K562 (cell line): ENCODE results near the gene RNF103. TPM values are rescaled to one million over a fixed set of nuclear protein-coding genes. Genes with fewer than 3 reads are reported as not detected.

Experiments
- ATF1 ChIP-seq, 2 experiments: fragments of 450-650 bp in 1 of 2; IDR thresholded peaks; 2 replicates each; pipeline ENCODE4 v1.6.1; 2016; ENCODE audit warnings: missing compliant biosample characterization in 1 of 2, missing genetic modification characterization in 1 of 2
- BMI1 ChIP-seq: fragments of 150-350 bp; IDR thresholded peaks from 2 replicates; pipeline ENCODE4 v1.6.1; 2014; ENCODE audit warnings: low read length
- C11orf30 ChIP-seq: fragments of 450-650 bp; IDR thresholded peaks from 2 replicates; pipeline ENCODE4 v1.6.1; 2016; ENCODE audit warnings: low read depth, mild to moderate bottlenecking
- DDX20 ChIP-seq: fragments of 450-650 bp; IDR thresholded peaks from 2 replicates; pipeline ENCODE4 v1.6.1; 2016; ENCODE audit warnings: missing genetic modification characterization, low read depth, mild to moderate bottlenecking, missing compliant biosample characterization, moderate library complexity
- GTF2F1 ChIP-seq: IDR thresholded peaks from 2 replicates; pipeline ENCODE4 v1.6.1; 2011; ENCODE audit warnings: low read depth, low read length, improper control_type of control experiment
- HDAC8 ChIP-seq: fragments of 450-650 bp; IDR thresholded peaks from 2 replicates; pipeline ENCODE4 v1.6.1; 2016; ENCODE audit warnings: mild to moderate bottlenecking, missing genetic modification characterization, moderate library complexity, missing compliant biosample characterization
- LCOR ChIP-seq: sonication (generic); formaldehyde crosslinking; IDR thresholded peaks from 2 replicates; pipeline ENCODE4 v1.8.0; 2022; ENCODE audit warnings: mild to moderate bottlenecking, missing genetic modification reagents
- NCOA1 ChIP-seq: fragments of 450-650 bp; IDR thresholded peaks from 2 replicates; pipeline ENCODE4 v1.6.1; 2016; ENCODE audit warnings: low read depth
- RBM14 ChIP-seq: fragments of 200-400 bp; formaldehyde crosslinking; IDR thresholded peaks from 2 replicates; pipeline ENCODE4 v1.6.1; 2018; ENCODE audit warnings: low read depth, mild to moderate bottlenecking, low read length, moderate library complexity, borderline replicate concordance; ENCODE audit not compliant: insufficient read depth
- SIRT6 ChIP-seq: IDR thresholded peaks from one replicate; pipeline ENCODE4 v1.6.1; 2012; ENCODE audit warnings: low read depth, mild to moderate bottlenecking, control low read depth, inconsistent platforms, low read length, moderate library complexity
- SMAD3 ChIP-seq: fragments of 450-650 bp; formaldehyde crosslinking; conservative IDR thresholded peaks from 2 replicates; pipeline ENCODE4 v1.4.0; 2020; ENCODE audit warnings: mild to moderate bottlenecking
- SMAD4 ChIP-seq: fragments of 250-450 bp; sonication (Bioruptor Pico); conservative IDR thresholded peaks from 2 replicates; pipeline ENCODE4 v1.8.0; 2021; ENCODE audit warnings: inconsistent platforms, mild to moderate bottlenecking, moderate library complexity
- TEAD4 ChIP-seq, 2 experiments: sonication (generic) in 1 of 2; formaldehyde crosslinking in 1 of 2; IDR thresholded peaks; 2 replicates each; pipeline versions ENCODE4 v1.6.1 to v1.8.0; 2012 to 2022; ENCODE audit warnings: borderline replicate concordance in 1 of 2, inconsistent platforms in 1 of 2, low read length in 1 of 2, mild to moderate bottlenecking in 1 of 2, missing genetic modification reagents in 1 of 2
- ZBTB1 ChIP-seq: sonication (generic); formaldehyde crosslinking; IDR thresholded peaks from 2 replicates; pipeline ENCODE4 v1.8.1; 2023; ENCODE audit warnings: missing genetic modification reagents, low read depth, mild to moderate bottlenecking, borderline replicate concordance
- ZBTB17 ChIP-seq: fragments of 450-650 bp; formaldehyde crosslinking; IDR thresholded peaks from 2 replicates; pipeline ENCODE4 v1.4.0; 2020; ENCODE audit warnings: mild to moderate bottlenecking
- ZNF121 ChIP-seq: sonication (generic); formaldehyde crosslinking; conservative IDR thresholded peaks from 2 replicates; pipeline ENCODE4 v1.8.0; 2022; ENCODE audit warnings: missing genetic modification reagents
- ZNF124 ChIP-seq: sonication (generic); formaldehyde crosslinking; IDR thresholded peaks from 2 replicates; pipeline ENCODE4 v1.8.1; 2022; ENCODE audit warnings: missing genetic modification reagents
- ZNF3 ChIP-seq: fragments of 250-450 bp; sonication (Bioruptor Pico); IDR thresholded peaks from 2 replicates; pipeline ENCODE4 v1.5.0; 2021; ENCODE audit warnings: mild to moderate bottlenecking, moderate library complexity
- polyA plus RNA-seq, 8 experiments: library from polyadenylated mRNA; depleted of rRNA in 4 of 8; stranded (reverse) in 5 of 8; unstranded in 3 of 8; fragments of >200 nt; fragmentation: Nextera tagmentation in 2 of 8; fragmentation: Illumina TruSeq in 1 of 8; extraction: Ambion mirVana in 2 of 8; extraction: Trizol in 1 of 8; gene quantifications; 2 replicates each; pipeline versions ENCODE4 v1.2.1 to v1.2.3, GENCODE V29; 2011 to 2014; ENCODE audit warnings: inconsistent platforms in 1 of 8, missing spikeins in 1 of 8
- total RNA-seq, 7 experiments: library from RNA; depleted of rRNA in 6 of 7; stranded (reverse); fragments of >200 nt in 6 of 7; fragmentation: Illumina TruSeq in 2 of 7; extraction: Trizol in 2 of 7; gene quantifications; 2 replicates each; pipeline versions ENCODE4 v1.2.1 to v1.2.3, GENCODE V29; 2011 to 2021; ENCODE audit warnings: low replicate concordance in 1 of 7
- TF ChIP-seq, protein P1 (sequence below): fragments of 450-650 bp; IDR thresholded peaks from 2 replicates; pipeline ENCODE4 v1.6.1; 2018; ENCODE audit not compliant: partially characterized antibody
- TF ChIP-seq, protein P2 (sequence below): fragments of 250-450 bp; sonication (Bioruptor Pico); IDR thresholded peaks from 2 replicates; pipeline ENCODE4 v1.4.0; 2020; ENCODE audit warnings: mild to moderate bottlenecking, moderate library complexity
- TF ChIP-seq, protein P3 (sequence below): fragments of 450-650 bp; formaldehyde crosslinking; IDR thresholded peaks from 2 replicates; pipeline ENCODE4 v1.4.0; 2022; ENCODE audit warnings: mild to moderate bottlenecking, moderate library complexity

Gene RNF103
- total and polyA plus RNA-seq, 9 of the 15 experiments (the other 6 are each of a cell fraction or from before 2014, with no cell fraction given) = 1.2 to 6.8 (median 4.6) TPM

DNA sequence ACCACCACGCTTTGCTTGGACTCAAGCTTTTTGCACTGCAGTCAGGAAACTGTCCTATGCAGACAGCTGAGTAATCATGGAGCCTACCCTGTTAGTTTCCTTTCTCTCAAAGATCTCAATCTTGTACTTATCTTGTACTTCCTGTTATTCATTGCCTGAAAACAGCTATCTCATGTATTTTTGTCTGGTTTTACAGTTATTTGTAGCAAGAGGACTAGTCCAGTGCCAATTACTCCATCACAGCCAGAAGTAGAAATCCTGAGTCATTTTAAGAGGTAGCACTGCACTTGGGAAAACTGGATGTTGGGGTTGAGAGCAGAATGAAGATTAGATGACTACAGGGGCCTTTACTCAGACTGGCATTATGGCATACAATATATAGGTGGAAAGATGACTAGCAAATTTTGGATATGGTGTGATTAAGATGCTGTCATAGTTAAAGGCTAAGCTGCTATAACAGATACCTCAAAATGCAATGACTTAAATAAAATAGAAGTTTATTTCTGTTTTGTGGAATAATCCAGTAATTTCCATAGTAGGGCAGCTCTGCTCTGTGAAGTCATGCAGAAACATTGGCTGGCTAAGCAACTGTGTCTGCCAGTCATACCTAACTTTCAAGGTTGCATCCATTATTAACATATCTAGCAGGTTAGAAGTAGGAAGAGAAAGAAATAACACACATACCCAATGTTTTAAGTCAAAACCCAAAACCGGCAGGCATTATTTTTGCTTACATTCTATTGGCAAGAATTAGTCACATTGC is 39.3 kb downstream of the RNF103 start (continued):
- TF ChIP-seq, protein P1, sequence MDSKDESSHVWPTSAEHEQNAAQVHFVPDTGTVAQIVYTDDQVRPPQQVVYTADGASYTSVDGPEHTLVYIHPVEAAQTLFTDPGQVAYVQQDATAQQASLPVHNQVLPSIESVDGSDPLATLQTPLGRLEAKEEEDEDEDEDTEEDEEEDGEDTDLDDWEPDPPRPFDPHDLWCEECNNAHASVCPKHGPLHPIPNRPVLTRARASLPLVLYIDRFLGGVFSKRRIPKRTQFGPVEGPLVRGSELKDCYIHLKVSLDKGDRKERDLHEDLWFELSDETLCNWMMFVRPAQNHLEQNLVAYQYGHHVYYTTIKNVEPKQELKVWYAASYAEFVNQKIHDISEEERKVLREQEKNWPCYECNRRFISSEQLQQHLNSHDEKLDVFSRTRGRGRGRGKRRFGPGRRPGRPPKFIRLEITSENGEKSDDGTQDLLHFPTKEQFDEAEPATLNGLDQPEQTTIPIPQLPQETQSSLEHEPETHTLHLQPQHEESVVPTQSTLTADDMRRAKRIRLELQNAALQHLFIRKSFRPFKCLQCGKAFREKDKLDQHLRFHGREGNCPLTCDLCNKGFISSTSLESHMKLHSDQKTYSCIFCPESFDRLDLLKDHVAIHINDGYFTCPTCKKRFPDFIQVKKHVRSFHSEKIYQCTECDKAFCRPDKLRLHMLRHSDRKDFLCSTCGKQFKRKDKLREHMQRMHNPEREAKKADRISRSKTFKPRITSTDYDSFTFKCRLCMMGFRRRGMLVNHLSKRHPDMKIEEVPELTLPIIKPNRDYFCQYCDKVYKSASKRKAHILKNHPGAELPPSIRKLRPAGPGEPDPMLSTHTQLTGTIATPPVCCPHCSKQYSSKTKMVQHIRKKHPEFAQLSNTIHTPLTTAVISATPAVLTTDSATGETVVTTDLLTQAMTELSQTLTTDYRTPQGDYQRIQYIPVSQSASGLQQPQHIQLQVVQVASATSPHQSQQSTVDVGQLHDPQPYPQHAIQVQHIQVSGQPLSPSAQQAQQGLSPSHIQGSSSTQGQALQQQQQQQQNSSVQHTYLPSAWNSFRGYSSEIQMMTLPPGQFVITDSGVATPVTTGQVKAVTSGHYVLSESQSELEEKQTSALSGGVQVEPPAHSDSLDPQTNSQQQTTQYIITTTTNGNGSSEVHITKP = no peak
- no peak for TF ChIP-seq ATF1 (CRISPR knock-in tag; IDR thresholded peaks at IDR 0.05)
- peak; percentile 34; the same call in 1 of the 2 replicates for TF ChIP-seq ATF1 (tag; IDR thresholded peaks at IDR 0.05)
- TF ChIP-seq GTF2F1 = no peak
- TF ChIP-seq LCOR (CRISPR knock-in tag) = no peak
- TF ChIP-seq TEAD4 (IDR thresholded peaks at IDR 0.05; ENCODE audit: low read length) = peak; percentile 65; the same call in 1 of the 2 replicates
- no peak for TF ChIP-seq TEAD4 (CRISPR knock-in tag; IDR thresholded peaks at IDR 0.05; ENCODE audit: borderline replicate concordance)
- no peak for TF ChIP-seq SMAD3 (CRISPR knock-in tag)
- TF ChIP-seq, protein P2, sequence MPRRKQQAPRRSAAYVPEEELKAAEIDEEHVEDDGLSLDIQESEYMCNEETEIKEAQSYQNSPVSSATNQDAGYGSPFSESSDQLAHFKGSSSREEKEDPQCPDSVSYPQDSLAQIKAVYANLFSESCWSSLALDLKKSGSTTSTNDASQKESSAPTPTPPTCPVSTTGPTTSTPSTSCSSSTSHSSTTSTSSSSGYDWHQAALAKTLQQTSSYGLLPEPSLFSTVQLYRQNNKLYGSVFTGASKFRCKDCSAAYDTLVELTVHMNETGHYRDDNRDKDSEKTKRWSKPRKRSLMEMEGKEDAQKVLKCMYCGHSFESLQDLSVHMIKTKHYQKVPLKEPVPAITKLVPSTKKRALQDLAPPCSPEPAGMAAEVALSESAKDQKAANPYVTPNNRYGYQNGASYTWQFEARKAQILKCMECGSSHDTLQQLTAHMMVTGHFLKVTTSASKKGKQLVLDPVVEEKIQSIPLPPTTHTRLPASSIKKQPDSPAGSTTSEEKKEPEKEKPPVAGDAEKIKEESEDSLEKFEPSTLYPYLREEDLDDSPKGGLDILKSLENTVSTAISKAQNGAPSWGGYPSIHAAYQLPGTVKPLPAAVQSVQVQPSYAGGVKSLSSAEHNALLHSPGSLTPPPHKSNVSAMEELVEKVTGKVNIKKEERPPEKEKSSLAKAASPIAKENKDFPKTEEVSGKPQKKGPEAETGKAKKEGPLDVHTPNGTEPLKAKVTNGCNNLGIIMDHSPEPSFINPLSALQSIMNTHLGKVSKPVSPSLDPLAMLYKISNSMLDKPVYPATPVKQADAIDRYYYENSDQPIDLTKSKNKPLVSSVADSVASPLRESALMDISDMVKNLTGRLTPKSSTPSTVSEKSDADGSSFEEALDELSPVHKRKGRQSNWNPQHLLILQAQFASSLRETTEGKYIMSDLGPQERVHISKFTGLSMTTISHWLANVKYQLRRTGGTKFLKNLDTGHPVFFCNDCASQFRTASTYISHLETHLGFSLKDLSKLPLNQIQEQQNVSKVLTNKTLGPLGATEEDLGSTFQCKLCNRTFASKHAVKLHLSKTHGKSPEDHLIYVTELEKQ (CRISPR knock-in tag) = no peak
- TF ChIP-seq ZNF124 (CRISPR knock-in tag) = no peak
- TF ChIP-seq HDAC8 (tag) = no peak
- no peak for TF ChIP-seq ZBTB17 (CRISPR knock-in tag)
- no peak for TF ChIP-seq ZBTB1
- TF ChIP-seq RBM14 = no peak
- TF ChIP-seq, protein P3, sequence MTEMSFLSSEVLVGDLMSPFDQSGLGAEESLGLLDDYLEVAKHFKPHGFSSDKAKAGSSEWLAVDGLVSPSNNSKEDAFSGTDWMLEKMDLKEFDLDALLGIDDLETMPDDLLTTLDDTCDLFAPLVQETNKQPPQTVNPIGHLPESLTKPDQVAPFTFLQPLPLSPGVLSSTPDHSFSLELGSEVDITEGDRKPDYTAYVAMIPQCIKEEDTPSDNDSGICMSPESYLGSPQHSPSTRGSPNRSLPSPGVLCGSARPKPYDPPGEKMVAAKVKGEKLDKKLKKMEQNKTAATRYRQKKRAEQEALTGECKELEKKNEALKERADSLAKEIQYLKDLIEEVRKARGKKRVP (CRISPR knock-in tag) = no peak
- TF ChIP-seq NCOA1 = no peak
- TF ChIP-seq DDX20 (tag) = no peak
- TF ChIP-seq SIRT6 = no peak
- no peak for TF ChIP-seq ZNF121 (CRISPR knock-in tag)
- no peak for TF ChIP-seq ZNF3 (CRISPR knock-in tag)
- peak; percentile 74 for TF ChIP-seq SMAD4
- TF ChIP-seq BMI1 = no peak
- peak; percentile 86 for TF ChIP-seq C11orf30
